Measurements from ENCODE around the gene PRDX3.

Gene PRDX3

GRCh38 chr10:119131512-119132240 lies 46.9 kb downstream of the PRDX3 start:
- peak in 3 of 58 donors; percentile 3 to 13 (median 6) for DNase-seq

DNA sequence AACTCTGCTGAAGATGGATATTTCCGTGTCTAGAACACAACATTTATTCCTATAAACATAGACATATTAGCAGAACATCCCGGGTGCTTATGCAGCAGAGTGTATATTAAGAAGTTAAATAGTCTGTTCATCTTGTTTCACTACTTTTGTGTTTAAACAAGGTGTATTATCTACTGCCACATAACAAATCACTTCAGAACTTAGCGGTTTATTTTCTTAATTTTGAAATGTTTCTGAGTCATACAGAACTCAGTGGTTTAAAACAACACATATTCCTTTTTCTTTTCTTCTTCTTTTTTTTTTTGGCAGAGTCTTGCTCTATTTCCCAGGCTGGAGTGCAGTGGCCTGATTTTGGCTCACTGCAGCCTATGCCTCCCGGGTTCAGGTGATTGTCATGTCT lies 48.9 kb downstream of the PRDX3 start:
- no peak for DNase-seq

GRCh38 chr10:119125942-119126341 lies 52.7 kb downstream of the PRDX3 start:
- no peak for DNase-seq

GRCh38 chr10:119120875-119121274 lies 57.7 kb downstream of the PRDX3 start:
- no peak for DNase-seq

GRCh38 chr10:119120413-119120867 lies 58.2 kb downstream of the PRDX3 start:
- no peak for DNase-seq

GRCh38 chr10:119119400-119119799 lies 59.2 kb downstream of the PRDX3 start:
- no peak for DNase-seq

DNA sequence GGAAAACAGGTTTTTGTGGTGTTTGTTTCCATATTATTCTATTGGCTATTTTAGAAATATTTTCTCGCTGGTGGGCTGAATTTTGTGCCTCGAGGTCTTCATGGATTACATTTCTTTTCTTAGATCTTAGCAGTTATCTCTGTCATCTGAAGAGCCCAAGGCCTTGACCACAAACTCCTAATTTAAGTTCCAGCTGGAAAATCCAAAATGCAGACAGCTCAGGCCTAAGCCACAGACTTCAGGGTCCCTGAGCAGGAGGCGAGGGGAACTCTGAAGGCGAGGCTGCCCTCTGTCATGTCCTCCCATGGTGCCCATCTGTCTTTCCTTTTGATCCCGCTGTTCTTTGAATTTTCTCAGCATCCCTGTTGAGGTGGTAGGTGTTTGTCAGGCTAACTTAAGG lies 60.4 kb downstream of the PRDX3 start:
- DNase-seq, result no peak

All from anterior cingulate cortex (tissue), 58 donors.